ENCODE measurements around the gene TBCD. TPM values are rescaled to one million over a fixed set of nuclear protein-coding genes. Genes with fewer than 3 reads are reported as not detected.

The TBCD gene
- total RNA-seq, 1 experiment from 2014 or later = 173 TPM

GRCh38 chr17:82812601-82813000, 60.7 kb downstream of the TBCD start:
- Mint-ChIP-seq H3K4me3 (no peak overlapping the region), H3K36me3 (peaks cover 68% of the 10 kb centered on the region)
- DNase-seq (ENCODE audit: low spot score) = no peak

GRCh38 chr17:82813299-82814051, 61.6 kb downstream of the TBCD start:
- TF ChIP-seq ZNF512 (CRISPR knock-in tag; IDR thresholded peaks at IDR 0.05; ENCODE audit: borderline replicate concordance) = no peak
- no peak for TF ChIP-seq CBFB (CRISPR knock-in tag; IDR thresholded peaks at IDR 0.05; ENCODE audit: low read depth)
- Mint-ChIP-seq H3K27me3 (ENCODE audit: low read depth) (no peaks in the 10 kb centered on the region), H3K4me3 (no peak overlapping the region), H3K27ac (peak overlapping the region; percentile 18; the same call in 1 of the 2 replicates), H3K4me1 (no peaks in the 10 kb centered on the region), H3K9me3 (no peaks in the 10 kb centered on the region), H3K36me3 (peaks cover 73% of the 10 kb centered on the region)
- no peak for ATAC-seq
- ChIA-PET POLR2A (no interaction called here), CTCF (interaction anchor here (0.9 kb wide), 1 partner anchor 31 kb away, joined by 3 read pairs; no protein-coding TSS in a partner anchor)
- DNase-seq (ENCODE audit: low spot score) = no peak

More at GRCh38 chr17:82812601-82813000, 60.7 kb downstream of the TBCD start:
- ChIA-PET CTCF (no interaction called here), POLR2A (no interaction called here)
- no peaks in the 10 kb centered on the region for H3K9me3 Mint-ChIP-seq
- H3K27me3 Mint-ChIP-seq (ENCODE audit: low read depth) = no peaks in the 10 kb centered on the region
- ATAC-seq = no peak
- TF ChIP-seq ZBTB43 (CRISPR knock-in tag; IDR thresholded peaks at IDR 0.05) = no peak
- no peak for TF ChIP-seq TCF7 (CRISPR knock-in tag; IDR thresholded peaks at IDR 0.05; ENCODE audit: low read depth)
- no peak for TF ChIP-seq RELA (CRISPR knock-in tag; IDR thresholded peaks at IDR 0.05; ENCODE audit: borderline replicate concordance)
- no peak for TF ChIP-seq CREM (CRISPR knock-in tag; IDR thresholded peaks at IDR 0.05)
- no peaks in the 10 kb centered on the region for H3K4me1 Mint-ChIP-seq
- H3K27ac Mint-ChIP-seq = no peak overlapping the region

- DNase-seq (ENCODE audit: low spot score) (no peak), ATAC-seq (no peak)
- ChIA-PET POLR2A (no interaction called here), CTCF (no interaction called here)
- 0 out of 2 replicates have a peak overlapping the region, but pooled peaks have one; percentile 41 for H3K27ac Mint-ChIP-seq
- H3K4me3 Mint-ChIP-seq = no peak overlapping the region
- H3K4me1 Mint-ChIP-seq = peaks cover 12% of the 10 kb centered on the region
- TF ChIP-seq HMGXB4 (CRISPR knock-in tag; IDR thresholded peaks at IDR 0.05) (no peak), EMX1 (CRISPR knock-in tag; IDR thresholded peaks at IDR 0.05) (no peak), ATF3 (CRISPR knock-in tag; conservative IDR thresholded peaks at IDR 0.05) (no peak), NR3C1 (CRISPR knock-in tag; conservative IDR thresholded peaks at IDR 0.05; ENCODE audit: low read depth) (no peak)
- peaks cover 84% of the 10 kb centered on the region for H3K36me3 Mint-ChIP-seq
- H3K9me3 Mint-ChIP-seq = no peaks in the 10 kb centered on the region
- H3K27me3 Mint-ChIP-seq (ENCODE audit: low read depth) = no peaks in the 10 kb centered on the region
These were observed 63.0 kb downstream of the TBCD start for GRCh38 chr17:82814834-82815233.

- peaks cover 3% of the 10 kb centered on the region for H3K9me3 Mint-ChIP-seq
- H3K4me1 Mint-ChIP-seq = peaks cover 15% of the 10 kb centered on the region
- ATAC-seq (no peak), DNase-seq (ENCODE audit: low spot score) (no peak)
- H3K4me3 Mint-ChIP-seq = no peak overlapping the region
- ChIA-PET CTCF (no interaction called here), POLR2A (no interaction called here)
- no peaks in the 10 kb centered on the region for H3K27me3 Mint-ChIP-seq (ENCODE audit: low read depth)
- H3K27ac Mint-ChIP-seq = no peak overlapping the region
- H3K36me3 Mint-ChIP-seq = peaks cover 85% of the 10 kb centered on the region
- TF ChIP-seq OVOL2 (CRISPR knock-in tag; IDR thresholded peaks at IDR 0.05; ENCODE audit: borderline replicate concordance) = no peak
- no peak for TF ChIP-seq TP53 (CRISPR knock-in tag; IDR thresholded peaks at IDR 0.05)
- TF ChIP-seq AFF4 (CRISPR knock-in tag; IDR thresholded peaks at IDR 0.05; ENCODE audit: borderline replicate concordance) = no peak
- TF ChIP-seq AR (CRISPR knock-in tag; IDR thresholded peaks at IDR 0.05) = no peak
- TF ChIP-seq ZNF121 (CRISPR knock-in tag; IDR thresholded peaks at IDR 0.05) = no peak
These were observed 63.5 kb downstream of the TBCD start for GRCh38 chr17:82815354-82815753.
